NCI-H2029 (cell line): Measurements from ENCODE around the gene COL20A1.

Experiments
- DNase-seq: peaks from one replicate; lab custom pipeline; 2025; lab: John Stamatoyannopoulos, UW

The COL20A1 gene

DNA sequence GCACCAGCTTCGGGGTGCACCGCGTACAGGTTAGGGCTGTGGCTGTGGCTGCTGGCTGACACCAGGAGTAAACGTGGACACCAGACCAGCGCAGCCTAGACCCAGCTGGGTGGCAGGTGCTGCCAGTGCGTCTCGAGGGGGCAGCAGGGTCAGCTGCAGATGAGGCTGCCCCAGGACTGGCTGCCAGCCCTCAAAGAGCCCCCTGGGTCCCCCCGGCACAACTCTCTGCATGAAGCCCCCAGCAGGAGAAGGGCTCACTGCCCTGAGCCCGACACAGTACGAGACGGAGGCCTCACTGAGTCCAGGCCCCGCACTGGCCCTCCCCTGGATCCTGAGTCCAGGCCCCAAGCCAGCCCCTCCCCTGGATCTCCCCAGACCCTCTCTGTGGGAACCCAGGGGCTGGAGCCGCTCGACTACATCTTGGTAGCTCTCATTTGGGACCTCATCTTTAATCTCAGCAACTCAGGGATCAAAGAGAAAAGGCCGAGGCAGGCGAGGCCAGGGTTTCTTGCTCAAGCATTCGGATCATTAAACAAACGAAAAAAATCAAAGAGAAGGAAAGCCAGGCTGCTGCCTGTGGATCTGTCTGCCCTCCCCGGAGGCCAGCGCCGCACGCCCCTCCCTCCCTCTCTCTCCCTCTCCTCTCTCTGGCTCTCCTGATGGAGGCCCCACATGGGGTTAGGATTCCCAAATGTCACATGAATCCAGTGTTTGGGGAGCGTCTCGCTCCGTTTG lies 31.8 kb upstream of the COL20A1 start:
- no peak for DNase-seq

DNA sequence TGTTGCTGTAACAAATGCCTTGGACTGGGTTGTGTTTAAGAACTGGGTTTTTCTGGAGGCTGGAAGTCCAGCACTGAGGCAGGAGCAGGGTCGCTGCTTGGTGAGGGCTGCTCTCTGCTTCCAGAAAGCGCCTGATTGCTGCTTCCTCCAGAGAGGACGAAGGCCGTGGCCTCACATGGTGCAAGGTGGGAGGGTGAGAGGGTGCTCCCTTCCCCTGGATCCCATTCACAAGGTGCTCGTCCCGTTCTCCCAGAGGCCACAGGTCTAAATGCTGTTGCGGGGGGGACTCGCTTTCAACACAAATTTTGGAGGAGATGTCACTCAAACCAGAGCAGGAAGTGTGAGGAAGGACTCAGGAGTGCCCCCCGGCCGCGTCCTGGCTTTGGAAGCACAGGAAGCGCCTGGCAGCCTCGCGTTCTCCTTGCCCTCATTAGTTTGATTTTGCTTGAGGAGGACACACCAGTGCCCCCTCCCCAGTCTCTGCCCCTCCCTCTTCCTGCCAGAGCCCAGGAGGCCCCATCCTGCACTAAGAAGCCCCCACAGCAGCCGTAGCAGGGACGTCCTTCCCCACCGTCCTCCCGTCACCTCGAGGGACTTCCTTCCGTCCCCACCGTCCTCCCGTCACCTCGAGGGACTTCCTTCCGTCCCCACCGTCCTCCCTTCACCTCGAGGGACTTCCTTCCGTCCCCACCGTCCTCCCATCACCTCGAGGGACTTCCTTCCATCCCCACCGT lies 31.0 kb upstream of the COL20A1 start:
- no peak for DNase-seq

DNA sequence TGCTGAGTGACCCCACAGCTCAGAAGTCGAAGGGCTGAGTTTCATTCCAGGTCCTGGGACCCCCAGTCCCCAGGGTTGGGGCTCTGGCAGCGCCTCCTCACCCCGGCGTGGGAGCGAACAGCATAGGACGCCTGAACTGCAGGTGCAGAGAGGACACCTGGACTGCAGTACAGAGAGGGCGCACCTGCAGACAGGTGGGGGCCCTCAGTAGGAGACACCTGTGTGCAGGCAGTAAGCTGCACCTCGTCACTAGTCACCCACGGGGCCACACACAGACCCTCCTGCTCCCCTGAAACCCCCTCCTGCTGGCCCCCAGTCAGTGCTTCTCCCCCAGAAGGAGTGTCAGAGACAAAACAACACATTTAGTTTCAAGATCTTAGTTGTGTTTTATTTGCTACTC lies 30.1 kb upstream of the COL20A1 start:
- no peak for DNase-seq

DNA sequence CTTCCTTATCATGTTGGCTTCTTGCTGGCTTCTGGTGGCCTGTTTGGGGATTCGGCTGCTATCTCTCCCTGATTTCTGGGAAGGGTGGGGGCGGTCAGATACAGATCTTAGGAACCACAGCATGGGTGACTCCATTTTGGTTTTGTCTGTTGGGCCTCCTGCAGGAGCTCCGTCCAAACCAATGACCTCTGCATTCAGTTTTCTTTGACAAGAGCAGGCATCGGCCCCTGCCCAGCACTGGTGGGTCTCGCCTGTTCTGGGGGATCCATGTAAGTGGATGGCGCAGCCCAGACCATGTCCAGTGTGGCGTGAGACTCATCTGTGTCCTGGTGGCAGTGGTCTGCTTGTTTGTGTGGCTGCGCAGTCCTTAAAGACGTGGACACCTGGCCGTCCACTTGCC lies 29.0 kb upstream of the COL20A1 start:
- DNase-seq, result no peak

DNA sequence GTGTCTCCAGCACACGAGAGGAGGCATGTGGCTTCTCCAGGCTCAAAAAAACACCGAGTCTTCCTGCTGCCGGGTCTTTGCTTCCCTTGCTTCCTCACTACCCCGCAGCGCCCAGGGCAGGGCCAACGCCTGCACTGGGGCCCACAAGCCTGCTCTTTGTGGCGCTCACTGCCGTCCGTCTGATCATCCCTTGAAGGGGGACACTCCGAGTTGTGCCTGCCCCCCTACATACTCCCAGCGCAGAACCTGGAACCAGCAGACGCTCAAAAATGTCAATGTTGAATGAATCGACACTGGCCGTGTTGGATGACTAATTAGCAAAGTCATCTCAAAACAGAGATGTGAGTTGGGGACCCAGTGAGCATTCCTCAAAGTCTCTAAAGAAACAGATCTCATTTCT lies 28.5 kb upstream of the COL20A1 start:
- no peak for DNase-seq

DNA sequence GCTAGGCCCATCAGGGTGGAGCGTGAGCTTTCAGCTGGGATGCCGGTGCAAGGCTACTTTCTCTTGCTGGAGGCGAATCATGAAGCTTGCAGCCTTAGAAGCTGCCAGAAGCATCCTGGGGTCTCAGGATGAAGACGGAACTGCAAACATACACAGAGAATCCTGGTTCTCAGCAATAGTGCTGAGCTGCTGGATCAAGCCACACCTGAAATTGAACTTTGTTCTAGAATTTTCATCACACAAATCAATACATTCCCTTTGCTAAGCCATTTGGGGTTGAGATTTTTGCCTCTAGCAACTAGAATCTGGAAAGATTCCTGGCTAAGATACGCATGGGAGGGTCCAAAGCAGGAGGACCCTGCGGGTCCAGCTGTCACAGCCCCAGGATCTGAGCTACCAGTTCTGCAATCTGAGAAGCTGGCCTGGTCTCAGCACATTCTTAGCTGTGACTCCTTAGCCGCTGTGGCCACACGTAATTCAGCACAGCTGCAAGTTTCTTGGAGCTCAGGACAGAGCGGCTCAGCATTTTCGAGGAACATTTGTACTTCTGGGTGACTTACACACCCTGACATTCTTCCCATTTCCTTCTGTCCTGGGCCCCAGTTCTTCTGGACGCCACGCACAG lies 27.0 kb upstream of the COL20A1 start:
- no peak for DNase-seq

DNA sequence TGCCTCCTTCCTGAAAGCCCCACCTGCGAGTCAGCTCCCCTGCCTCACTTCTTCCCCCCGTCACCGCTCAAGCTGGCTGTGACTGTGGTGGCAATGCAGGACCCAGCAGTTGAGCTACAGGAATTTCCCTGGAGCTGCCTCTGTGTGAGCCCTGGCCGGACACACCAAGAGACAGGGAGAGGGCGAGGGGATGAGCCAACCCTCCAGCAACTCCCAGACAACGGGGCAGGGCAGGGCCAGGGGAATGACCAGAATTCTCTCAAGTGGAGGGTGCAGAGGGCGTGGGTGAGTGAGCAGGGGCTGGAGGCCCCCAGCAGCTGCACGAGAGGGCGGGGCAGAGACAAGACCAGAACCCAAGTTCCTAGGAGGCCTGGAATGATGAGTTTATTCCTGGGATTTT lies 25.3 kb upstream of the COL20A1 start:
- DNase-seq, result no peak

DNA sequence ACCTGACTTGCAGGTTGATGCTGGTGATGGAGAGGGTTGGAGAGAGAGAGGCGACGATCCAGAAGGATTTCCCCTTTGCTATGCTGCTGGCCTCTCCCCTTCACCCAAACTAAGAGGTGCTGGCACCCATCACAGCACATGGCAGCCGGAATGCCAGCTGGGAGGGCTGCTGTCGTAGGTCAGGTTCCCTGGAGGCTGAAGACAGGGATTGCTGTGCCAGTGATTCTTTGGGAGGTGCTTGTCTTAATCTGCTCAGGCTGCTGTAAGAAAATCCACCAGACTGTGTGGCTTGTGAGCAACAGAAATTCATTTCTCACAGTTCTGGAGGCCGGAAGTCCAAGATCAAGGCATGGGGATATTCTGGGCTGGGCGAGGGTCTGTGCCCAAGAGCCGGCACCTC lies 24.7 kb upstream of the COL20A1 start:
- no peak for DNase-seq

DNA sequence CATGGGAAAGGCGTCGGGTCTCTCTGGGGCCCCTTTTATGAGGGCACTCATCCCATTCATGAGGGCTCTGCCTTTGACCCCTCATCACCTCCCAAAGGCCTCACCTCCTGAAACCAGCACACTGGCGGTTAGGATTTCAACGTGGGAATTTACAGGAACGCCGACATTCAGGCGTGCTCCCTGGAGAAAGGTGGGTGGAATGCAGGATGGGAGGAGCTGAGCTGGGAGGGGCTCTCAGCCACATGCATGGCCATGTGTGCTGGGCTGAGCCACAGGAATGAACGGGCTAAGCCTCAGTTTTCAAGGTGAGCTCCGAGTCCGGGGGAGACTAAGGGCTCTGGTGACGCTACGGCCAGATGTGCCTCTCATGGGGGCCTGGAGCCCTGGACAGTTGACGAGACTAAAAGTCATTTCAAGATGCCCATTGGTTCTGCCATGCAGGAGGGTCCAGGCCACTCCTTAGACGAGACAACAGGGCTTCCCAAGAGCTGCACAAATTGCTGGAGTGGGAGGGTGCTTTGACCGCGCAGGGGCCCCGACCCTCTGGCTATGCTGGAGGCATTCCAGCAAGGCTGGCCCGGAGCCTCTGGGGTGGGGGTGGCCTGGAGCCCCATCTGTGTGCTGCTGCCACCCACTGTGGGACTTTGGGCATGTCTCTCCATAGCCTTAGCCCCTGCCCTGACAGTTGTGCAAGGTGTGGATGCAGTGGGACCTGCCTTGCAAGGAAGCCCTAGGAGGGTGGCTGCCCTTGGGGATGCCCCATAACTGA lies 24.1 kb upstream of the COL20A1 start:
- no peak for DNase-seq

DNA sequence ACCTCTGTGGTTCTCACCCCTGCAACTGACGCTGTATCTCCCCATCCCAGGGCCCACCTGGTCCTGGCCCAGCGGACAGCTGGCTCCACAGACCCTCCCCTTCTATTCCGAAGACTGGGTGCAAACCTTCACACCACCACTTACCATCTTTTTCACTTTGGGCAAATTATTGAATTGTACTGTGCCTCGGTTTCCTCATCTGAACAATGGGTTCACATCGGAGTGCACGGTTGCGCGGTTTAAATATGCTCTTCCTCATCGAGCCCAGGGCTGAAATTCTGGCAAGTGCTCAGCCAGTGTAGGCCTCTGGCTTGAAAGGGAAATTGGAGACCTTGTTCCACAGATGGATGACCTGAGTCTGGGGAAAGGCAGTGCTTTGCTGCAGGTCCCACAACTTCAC lies 23.3 kb upstream of the COL20A1 start:
- DNase-seq, result no peak

DNA sequence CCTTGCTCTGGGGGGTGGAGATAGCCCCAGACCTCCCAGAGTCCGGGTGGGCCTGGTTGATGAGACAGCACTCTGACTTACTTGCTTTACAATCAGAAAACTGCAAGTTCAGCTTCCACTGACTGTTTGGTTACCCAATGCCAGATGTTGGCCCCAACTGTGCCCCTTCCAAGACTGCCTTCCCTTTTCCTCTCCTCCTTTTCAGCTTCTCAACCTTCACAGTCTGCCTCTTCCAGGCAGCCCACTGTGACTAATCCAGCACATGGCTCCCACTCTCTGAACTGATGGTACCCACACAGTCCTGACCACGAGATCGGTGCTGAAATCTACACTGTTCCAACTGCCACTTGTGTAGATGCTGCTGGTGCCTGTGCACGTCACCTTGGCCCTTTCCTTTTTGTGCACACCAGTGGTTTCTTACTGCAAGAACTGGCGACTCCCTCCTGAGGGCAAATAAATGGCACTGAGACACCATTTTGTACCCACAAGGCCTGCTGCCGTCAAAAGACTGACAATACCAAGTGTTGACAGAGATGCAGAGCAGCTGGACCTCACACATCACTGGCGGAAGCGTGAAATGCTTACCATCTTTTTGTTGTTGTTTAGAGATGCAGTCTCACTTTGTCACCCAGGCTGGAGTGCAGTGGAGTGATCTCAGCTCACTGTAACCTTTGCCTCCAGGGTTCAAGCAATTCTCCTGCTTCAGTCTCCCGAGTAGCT lies 22.2 kb upstream of the COL20A1 start:
- no peak for DNase-seq

DNA sequence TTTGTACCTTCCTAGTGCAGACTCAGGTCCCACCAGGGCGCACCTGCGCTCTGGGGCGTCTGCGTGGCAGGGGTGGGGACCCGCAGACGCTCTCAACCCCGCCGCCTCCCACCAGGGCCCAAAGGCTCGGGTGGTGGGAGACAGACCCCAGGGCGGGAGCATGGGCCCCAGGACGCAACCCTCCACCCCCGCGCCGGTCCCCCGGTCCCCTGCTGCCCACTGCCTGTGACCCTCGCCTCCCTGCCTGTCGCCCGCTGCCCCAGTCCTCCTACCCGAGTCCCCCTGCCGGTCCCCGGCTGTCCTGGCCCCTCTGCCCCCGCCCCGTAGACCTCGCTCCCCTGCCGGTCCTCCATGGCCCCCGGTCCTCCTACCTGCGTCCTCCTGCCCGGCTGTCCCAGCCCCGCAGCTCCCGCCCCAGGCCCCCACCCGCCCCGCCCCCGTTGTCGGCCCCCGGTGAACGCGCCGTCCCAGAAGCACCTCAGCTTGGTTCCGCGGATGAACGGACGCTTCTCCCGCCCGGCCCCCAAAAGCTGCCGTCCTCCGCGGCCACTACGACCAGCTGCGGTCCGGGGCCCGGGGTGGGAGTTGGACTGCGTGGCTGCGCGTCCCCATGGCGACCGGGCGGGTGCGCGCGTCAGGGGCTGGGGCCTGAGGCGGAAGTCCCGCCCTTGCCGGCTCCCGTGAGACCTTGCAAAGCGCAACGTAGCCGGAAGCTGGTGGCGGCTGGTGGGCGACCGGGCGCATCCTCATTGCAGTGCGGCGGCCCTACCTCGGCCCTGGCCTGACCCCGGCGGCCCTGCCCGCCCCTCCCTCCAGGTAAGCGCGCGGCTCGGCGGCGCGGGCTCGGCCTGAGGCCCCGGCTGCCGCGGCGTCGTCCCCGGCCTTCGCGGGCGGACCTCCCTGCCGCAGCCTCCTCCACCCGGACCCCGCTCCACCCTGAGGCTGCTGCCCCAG lies 20.6 kb upstream of the COL20A1 start, which contains the start of gene ARFGAP1:
Gene ARFGAP1, plus strand, starts transcription at position 709 of the 954 bp plus-strand sequence. CDS start 2,768 bp downstream, outside the sequence.
- peak; percentile 77 for DNase-seq

DNA sequence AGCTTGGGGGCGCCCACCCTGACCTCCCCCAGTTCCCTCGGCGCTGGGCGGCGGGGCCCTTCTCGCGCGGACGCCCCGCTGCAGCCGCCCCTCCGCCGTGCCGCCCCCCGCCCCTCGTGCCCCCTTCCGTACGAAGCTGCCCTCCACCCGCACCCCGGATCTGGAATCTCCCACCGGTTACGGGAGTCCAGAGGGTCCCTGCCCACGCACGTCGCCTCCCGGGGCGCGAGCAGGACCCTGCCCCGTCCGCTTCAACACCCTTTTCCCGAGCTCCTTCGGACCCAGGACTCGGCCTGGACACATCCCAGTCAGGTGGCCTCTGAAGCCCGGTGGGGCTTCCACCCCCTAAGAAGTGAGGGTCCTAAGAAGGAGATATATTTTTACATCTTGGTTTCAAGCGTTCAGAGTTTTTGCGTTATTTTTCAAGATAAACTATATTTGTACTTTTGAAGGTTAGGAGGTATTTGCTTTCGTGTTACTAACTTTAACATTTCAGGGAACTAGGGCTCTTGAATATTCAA lies 19.9 kb upstream of the COL20A1 start:
- DNase-seq, result no peak

DNA sequence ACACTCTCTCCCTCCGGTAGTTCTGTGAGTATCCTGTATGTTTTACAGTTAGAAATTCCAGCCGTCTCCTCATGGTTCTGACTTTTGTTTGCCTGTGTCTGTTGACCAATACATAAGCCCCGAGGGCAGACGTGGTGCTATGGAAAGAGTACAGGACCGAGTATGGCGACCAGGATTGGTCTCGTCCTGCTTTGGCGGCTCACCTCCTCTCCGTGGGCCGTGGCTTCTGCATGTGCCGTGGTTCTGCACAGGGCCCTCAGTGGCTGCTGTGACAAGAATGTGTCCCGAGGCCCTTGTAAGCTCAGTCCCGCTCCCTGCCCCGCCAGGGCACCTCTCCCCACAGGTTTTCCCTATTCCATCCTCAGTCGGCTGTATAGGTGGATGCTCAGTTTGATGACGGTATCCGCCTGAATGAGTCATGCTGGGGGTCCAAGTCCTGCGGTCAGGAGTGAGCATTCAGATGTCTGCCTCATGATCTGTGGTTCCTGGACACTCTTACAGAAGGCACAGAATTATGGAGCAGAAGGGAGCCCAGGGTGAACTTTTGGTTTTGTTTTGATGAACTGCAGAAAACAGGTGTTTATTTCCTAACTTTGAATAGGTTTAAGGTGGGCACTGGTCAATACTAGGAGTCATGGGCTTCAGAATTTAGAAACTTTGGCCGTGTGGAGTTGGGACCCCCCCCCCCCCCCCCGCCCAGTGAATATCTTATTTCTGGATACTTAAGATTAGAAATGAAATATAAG lies 19.2 kb upstream of the COL20A1 start:
- DNase-seq, result no peak

DNA sequence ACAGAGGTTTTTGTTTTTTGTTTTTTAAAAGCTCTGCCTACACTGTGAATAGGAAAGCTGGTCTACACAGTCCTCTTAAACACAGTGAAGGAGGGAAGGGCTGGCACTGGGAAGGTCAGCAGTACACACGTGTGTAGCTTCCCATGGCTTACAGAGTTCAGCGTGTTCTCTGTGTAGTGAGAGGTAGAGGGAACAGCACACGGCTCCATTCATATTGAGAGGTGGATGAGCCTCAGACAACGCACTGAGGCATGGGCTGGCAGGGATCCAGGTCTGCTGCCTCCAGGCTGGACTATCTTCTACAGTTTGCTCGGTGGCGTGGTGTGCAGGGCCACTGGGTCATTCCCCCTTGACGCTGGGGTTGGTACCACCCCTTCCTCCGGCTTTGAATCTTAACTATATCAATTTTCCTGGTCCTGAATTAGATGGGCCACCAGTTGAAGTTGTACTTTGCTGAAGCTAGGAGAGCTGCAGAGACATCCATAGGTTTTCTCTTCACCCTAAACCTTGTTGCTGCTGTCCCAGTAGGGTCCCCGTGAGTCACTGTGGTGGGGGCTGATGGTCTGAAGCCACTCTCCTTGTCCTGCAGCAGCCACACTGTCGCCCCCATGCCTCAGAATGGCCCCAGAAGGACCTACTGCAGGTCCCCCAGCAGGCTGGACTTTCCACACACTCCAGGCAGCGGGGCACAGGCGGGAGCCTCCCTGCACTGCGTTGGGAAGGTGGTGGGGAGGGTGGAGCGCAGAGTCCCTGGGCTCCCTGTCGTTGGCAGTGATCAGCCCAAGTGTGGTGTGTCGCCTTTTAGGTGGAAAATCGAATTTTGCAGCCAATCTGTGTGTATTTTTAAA lies 18.4 kb upstream of the COL20A1 start:
- no peak for DNase-seq

DNA sequence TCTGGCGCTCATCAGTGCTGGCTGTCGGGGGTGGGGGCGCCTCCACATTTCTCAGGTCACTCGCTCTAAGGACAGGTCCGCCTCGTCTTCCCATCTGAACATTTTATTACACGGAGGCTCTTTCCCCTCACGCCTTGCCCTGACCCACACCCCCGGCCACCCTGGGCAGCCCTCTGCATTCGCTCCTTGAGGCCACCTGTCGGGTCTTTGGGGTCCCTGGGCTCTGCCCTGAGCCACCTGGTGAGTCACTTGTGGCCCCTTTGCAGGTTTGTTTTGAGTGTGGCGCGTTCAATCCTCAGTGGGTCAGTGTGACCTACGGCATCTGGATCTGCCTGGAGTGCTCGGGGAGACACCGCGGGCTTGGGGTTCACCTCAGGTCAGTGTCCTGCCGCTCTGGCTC lies 17.2 kb upstream of the COL20A1 start:
- no peak for DNase-seq

DNA sequence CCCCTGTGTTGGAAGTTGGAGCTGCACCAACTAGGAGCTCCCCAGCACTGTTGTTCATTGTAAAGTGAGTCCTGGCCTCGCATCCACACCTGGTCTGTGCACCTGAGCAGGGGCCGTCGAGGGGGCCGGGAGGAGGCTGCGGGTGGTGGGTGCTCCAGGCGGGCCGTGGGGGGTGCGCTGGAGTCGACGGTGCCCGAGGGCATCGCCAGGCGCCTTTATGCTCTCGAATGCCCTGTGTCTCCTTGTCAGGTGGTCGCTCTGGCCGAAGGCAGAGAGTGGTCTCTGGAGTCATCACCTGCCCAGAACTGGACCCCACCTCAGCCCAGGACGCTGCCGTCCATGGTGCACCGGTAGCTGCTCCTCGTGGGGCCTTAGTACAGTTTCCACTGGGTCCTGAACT lies 16.0 kb upstream of the COL20A1 start:
- no peak for DNase-seq

DNA sequence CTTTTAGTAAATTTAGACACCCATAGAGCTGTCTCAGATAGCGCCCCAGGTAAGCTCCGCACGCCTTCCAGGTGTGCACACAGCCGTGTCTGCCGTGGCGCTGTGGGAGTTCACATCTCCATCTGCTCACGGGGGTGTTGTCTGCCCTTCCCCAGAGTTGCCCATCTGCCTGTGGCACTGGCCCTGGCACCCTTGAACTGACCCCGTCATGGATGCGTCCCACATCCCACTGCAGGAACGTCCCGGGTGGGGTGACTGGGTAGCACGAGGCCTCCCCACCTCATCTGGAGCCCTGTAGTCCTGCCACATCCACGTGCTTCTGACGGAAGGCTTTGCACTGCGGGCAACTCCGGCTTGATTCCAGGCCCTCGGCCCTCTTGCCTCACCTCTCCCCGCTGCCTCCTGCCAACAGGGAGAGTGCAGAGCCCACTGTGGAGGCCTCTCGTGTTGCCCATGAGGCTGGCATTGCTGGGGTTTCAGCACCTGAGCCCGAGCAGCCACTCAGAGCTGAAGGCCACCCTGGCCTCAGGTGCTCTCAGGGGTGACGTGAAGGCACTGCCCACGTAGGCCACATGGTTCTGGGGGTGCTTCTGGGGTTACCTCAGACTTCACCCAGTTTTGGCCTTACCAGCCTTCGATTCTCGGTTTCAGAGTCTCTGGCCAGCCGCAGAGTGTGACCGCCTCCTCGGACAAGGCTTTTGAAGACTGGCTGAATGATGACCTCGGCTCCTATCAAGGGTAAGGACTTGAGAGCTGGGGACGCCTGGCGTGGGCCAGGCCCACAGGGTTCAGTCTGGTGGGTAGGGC lies 15.3 kb upstream of the COL20A1 start:
- DNase-seq, result no peak
